GM18873 (cell line): ENCODE data around the gene PCDHGB6.
"Not testable (repeated sequence)": the region's sequence is repeated elsewhere in the genome, so short reads cannot be mapped to it uniquely, and the experiment has no call there.

ENCODE experiments used
- ATAC-seq: cut with Tn5 transposase; IDR thresholded peaks from one replicate; pipeline ENCODE4 v1.9.1; 2021; ENCODE audit warnings: mild to moderate bottlenecking, moderate library complexity, moderate number of reproducible peaks; ENCODE audit not compliant: unreplicated experiment, low FRiP score

PCDHGB6 gene

GRCh38 chr5:141414548-141415274, 6.9 kb downstream of the PCDHGB6 start:
- ATAC-seq, result not testable (repeated sequence)

DNA sequence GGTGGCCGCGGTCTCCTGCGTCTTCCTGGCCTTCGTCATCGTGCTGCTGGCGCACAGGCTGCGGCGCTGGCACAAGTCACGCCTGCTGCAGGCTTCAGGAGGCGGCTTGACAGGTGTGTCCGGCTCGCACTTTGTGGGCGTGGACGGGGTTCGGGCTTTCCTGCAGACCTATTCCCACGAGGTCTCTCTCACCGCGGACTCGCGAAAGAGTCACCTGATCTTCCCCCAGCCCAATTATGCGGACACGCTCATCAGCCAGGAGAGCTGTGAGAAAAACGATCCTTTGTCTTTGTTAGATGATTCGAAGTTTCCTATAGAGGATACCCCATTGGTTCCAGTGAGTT, 7.4 kb downstream of the PCDHGB6 start:
- not testable (repeated sequence) for ATAC-seq

GRCh38 chr5:141417494-141418172, 9.8 kb downstream of the PCDHGB6 start, which contains the start of gene PCDHGB7:
Gene PCDHGB7 (plus strand): TSS chr5:141417677. CDS start chr5:141417860, 183 bp downstream.
- ATAC-seq, result peak; percentile 63

DNA sequence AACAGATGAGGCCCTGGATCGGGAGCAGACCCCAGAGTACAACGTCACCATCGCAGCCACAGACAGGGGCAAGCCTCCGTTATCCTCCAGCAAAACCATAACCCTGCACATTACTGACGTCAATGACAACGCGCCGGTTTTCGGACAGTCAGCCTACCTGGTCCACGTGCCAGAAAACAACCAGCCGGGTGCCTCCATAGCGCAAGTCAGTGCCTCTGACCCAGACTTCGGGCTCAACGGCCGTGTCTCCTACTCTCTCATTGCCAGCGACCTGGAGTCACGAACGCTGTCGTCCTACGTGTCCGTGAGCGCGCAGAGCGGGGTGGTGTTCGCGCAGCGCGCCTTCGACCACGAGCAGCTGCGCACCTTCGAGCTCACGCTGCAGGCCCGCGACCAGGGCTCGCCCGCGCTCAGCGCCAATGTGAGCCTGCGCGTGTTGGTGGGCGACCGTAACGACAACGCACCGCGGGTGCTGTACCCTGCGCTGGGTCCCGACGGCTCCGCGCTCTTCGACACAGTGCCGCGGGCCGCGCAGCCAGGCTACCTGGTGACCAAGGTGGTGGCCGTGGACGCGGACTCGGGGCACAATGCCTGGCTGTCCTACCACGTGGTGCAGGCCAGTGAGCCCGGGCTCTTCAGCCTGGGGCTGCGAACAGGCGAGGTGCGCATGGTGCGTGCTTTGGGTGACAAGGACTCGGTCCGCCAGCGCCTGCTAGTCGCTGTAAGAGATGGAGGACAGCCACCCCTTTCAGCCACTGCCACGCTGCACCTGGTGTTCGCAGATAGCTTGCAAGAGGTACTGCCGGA, 11.5 kb downstream of the PCDHGB6 start:
- ATAC-seq, result no peak

- ATAC-seq, result no peak
These were observed 13.2 kb downstream of the PCDHGB6 start, which contains the start of gene PCDHGA11 for GRCh38 chr5:141420855-141421488. Gene PCDHGA11 (plus strand): TSS chr5:141421051. CDS start chr5:141421228, 177 bp downstream.

- ATAC-seq, result no peak
These were observed 13.7 kb downstream of the PCDHGB6 start for GRCh38 chr5:141421489-141421855.

GRCh38 chr5:141422742-141423291, 15.0 kb downstream of the PCDHGB6 start:
- no peak for ATAC-seq

- ATAC-seq, result no peak
These were observed 20.1 kb downstream of the PCDHGB6 start for GRCh38 chr5:141427783-141428426.

GRCh38 chr5:141430332-141431113, 22.7 kb downstream of the PCDHGB6 start, which contains the start of gene PCDHGA12:
Gene PCDHGA12 (plus strand): TSS chr5:141430507. CDS start chr5:141430760, 253 bp downstream.
- ATAC-seq, result peak; percentile 81

DNA sequence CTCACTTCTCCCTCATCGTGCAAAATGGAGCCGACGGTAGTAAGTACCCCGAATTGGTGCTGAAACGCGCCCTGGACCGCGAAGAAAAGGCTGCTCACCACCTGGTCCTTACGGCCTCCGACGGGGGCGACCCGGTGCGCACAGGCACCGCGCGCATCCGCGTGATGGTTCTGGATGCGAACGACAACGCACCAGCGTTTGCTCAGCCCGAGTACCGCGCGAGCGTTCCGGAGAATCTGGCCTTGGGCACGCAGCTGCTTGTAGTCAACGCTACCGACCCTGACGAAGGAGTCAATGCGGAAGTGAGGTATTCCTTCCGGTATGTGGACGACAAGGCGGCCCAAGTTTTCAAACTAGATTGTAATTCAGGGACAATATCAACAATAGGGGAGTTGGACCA, 23.5 kb downstream of the PCDHGB6 start:
- no peak for ATAC-seq

DNA sequence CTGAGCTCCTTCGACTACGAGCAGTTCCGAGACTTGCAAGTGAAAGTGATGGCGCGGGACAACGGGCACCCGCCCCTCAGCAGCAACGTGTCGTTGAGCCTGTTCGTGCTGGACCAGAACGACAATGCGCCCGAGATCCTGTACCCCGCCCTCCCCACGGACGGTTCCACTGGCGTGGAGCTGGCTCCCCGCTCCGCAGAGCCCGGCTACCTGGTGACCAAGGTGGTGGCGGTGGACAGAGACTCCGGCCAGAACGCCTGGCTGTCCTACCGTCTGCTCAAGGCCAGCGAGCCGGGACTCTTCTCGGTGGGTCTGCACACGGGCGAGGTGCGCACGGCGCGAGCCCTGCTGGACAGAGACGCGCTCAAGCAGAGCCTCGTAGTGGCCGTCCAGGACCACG, 24.5 kb downstream of the PCDHGB6 start:
- not testable (repeated sequence) for ATAC-seq

DNA sequence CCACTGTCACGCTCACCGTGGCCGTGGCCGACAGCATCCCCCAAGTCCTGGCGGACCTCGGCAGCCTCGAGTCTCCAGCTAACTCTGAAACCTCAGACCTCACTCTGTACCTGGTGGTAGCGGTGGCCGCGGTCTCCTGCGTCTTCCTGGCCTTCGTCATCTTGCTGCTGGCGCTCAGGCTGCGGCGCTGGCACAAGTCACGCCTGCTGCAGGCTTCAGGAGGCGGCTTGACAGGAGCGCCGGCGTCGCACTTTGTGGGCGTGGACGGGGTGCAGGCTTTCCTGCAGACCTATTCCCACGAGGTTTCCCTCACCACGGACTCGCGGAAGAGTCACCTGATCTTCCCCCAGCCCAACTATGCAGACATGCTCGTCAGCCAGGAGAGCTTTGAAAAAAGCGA, 24.9 kb downstream of the PCDHGB6 start:
- ATAC-seq, result not testable (repeated sequence)

GRCh38 chr5:141434006-141434405, 26.2 kb downstream of the PCDHGB6 start:
- ATAC-seq, result no peak

DNA sequence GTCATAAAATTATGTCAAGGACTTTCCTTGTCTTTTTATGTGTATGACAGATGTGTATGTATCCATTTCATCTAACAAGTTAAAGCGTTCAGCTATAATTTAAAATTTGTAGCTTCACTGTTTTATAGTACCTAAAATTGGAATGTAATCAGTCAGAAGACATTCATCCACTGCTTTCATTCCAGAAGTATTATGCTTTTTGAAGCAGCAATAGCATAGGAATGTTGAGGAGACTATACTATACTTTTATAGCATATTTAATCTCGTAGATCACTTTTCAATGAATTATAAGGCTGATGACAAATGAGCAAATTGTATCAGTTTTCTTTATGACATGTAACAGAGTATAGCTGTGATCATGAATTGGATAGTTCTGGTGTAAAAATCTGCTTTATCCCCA, 29.4 kb downstream of the PCDHGB6 start:
- ATAC-seq, result no peak

DNA sequence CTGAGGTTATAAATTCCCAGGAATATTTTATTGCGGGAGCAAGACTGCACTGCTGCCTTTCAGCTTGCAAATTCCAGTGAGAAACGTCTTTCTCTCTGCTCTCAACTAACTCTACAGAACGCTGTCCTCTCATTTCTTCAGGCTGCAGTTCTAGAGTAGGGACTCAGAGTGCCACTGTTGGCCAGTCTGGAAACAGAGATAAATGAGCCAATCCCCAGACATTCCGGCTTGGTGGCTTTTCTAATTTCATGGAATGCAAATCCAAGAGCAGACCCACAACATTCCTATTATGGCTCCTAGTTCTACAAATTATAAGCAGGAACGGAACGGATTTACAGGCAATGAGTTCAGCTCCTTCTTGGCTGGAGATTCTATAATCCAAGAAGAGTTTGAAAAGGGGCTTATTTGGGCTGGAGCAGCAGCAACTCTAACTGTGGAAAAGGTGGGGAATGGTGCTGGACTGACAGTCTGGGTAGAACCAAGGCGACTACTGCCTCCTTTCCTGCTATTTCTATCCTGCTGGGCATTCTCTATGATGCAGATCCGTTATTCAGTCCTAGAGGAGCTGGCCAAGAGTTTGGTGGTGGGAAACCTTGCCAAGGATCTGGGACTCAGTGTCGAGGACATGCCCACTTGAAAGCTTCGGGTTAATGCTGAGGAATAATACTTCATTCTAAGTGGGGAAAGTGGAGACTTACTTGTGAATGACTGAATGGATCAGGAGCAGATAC, 31.8 kb downstream of the PCDHGB6 start:
- ATAC-seq, result no peak

GRCh38 chr5:141440341-141440740, 32.5 kb downstream of the PCDHGB6 start:
- ATAC-seq, result no peak

DNA sequence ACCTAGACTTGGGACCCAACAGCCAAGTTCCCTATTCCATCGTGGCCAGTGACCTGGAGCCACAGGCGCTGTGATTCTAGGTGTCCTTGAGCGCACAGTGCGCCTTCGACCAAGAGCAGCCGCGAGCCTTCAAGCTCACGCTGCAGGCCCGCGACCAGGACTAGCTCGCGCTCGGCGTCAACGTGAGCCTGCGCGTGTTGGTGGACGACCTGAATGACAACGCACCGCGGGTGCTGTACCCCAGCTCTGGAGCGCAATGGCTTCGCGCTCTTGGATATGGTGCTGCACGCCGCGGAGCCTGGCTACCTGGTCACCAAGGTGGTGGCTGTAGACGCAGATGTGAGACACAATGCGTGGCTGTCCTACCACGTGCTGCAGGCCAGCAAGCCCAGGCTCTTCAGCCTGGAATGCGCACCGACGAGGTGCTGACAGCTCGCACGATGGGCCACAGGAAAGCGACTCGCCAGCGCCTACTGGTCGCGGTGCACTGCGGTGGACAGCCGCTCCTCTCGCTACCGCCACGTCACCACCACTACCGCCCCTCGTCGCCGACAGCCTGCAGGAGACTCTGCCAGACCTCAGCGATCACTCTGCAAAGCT, 33.9 kb downstream of the PCDHGB6 start:
- ATAC-seq, result no peak
